WTC11 (cell line): ENCODE results near the gene BMP6.

Experiments used
- CTCF ChIP-seq: fragments of 200-600 bp; IDR thresholded peaks from 2 replicates; pipeline ENCODE4 v1.8.0; 2022; ENCODE audit warnings: antibody characterized with exemption
- E2F4 ChIP-seq: sonication (generic); formaldehyde crosslinking; IDR thresholded peaks from 2 replicates; pipeline ENCODE4 v1.8.1; 2022; ENCODE audit warnings: low read depth, mild to moderate bottlenecking, moderate library complexity, missing genetic modification reagents, borderline replicate concordance
- ESRRA ChIP-seq: sonication (generic); formaldehyde crosslinking; IDR thresholded peaks from 2 replicates; pipeline ENCODE4 v1.8.1; 2022; ENCODE audit warnings: mild to moderate bottlenecking, missing genetic modification reagents, borderline replicate concordance
- GABPB1 ChIP-seq: sonication (generic); formaldehyde crosslinking; IDR thresholded peaks from 2 replicates; pipeline ENCODE4 v1.8.1; 2023; ENCODE audit warnings: mild to moderate bottlenecking, missing genetic modification reagents
- MAX ChIP-seq: sonication (generic); formaldehyde crosslinking; IDR thresholded peaks from 2 replicates; pipeline ENCODE4 v1.8.0; 2022; ENCODE audit warnings: mild to moderate bottlenecking, missing genetic modification reagents
- NFATC4 ChIP-seq: fragments of 250-450 bp; sonication (Bioruptor Pico); IDR thresholded peaks from 2 replicates; pipeline ENCODE4 v1.9.0; 2021; ENCODE audit warnings: mild to moderate bottlenecking
- RORB ChIP-seq: fragments of 250-450 bp; sonication (Bioruptor Pico); IDR thresholded peaks from 2 replicates; pipeline ENCODE4 v1.9.0; 2021; ENCODE audit warnings: mild to moderate bottlenecking
- SMAD3 ChIP-seq: sonication (generic); formaldehyde crosslinking; IDR thresholded peaks from 2 replicates; pipeline ENCODE4 v1.8.0; 2022; ENCODE audit warnings: missing genetic modification reagents, mild to moderate bottlenecking, borderline replicate concordance
- ZNF263 ChIP-seq: sonication (generic); formaldehyde crosslinking; IDR thresholded peaks from 2 replicates; pipeline ENCODE4 v1.8.1; 2022; ENCODE audit warnings: low read depth, mild to moderate bottlenecking, moderate library complexity, missing genetic modification reagents
- TF ChIP-seq, protein P1 (sequence below): sonication (generic); formaldehyde crosslinking; IDR thresholded peaks from 2 replicates; pipeline ENCODE4 v1.8.1; 2023; ENCODE audit warnings: mild to moderate bottlenecking, missing genetic modification reagents

- TF ChIP-seq MAX (CRISPR knock-in tag) (no peak), NFATC4 (CRISPR knock-in tag) (no peak), E2F4 (CRISPR knock-in tag) (no peak), GABPB1 (CRISPR knock-in tag) (no peak), RORB (CRISPR knock-in tag) (no peak), SMAD3 (CRISPR knock-in tag) (no peak), CTCF (no peak), ESRRA (CRISPR knock-in tag) (no peak), ZNF263 (CRISPR knock-in tag) (no peak)
- TF ChIP-seq, protein P1, sequence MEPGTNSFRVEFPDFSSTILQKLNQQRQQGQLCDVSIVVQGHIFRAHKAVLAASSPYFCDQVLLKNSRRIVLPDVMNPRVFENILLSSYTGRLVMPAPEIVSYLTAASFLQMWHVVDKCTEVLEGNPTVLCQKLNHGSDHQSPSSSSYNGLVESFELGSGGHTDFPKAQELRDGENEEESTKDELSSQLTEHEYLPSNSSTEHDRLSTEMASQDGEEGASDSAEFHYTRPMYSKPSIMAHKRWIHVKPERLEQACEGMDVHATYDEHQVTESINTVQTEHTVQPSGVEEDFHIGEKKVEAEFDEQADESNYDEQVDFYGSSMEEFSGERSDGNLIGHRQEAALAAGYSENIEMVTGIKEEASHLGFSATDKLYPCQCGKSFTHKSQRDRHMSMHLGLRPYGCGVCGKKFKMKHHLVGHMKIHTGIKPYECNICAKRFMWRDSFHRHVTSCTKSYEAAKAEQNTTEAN (CRISPR knock-in tag) = no peak
These were observed 174.7 kb downstream of the BMP6 start for GRCh38 chr6:7900621-7901020.
